GM20431 (cell line): ENCODE measurements around the gene KCND3.

Experiments used
- in situ Hi-C: fragments of 300-500 bp; cut with MseI, MboI; formaldehyde crosslinking; loops from one replicate; pipeline ENCODE4 v1.15.0; 2020; ENCODE audit warnings: low sequenced_read_pairs; ENCODE audit not compliant: unreplicated experiment

The KCND3 gene

DNA sequence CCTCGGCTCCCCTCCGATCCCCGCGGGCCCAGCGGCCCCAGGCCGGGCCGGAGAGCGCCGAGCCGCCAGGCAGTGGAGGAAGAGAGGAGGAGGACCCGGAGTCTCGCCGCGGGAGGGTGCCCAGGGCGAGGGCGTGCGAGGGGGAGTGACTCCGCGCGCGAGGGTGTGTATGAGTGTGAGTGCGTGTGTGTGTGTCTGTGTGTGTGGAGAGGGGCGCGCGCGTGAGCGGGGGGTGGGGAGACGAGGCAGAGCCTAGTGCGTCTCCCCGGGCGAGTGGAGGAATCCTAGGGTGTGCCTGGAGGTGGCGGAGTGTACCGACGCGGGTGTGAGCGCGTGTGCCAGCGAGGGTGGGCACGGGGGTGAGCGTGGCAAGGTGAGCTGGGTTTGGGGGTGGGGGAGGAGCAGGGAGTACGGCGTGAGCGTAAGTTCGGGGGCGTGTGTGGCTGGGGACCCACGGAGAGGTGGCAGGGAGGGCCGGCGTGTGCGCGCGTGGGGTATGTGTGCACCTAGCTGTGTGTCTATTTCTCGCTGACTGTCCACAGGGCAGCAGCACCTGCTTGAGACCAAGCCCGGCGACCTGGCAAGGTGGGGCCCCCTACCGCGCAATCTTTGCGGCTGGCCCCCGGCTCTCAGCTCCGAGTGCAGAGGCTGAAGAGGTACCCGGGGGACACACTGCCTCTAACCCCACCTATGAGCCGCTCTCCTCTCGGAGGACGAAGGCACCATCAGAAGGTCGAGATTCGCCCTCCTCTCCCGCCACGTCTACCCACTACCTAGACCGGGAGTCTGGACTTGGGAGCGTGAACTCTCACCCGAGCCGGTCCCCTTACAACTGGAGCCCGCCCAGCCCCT lies 784 bp upstream of the KCND3 start:
- in situ Hi-C loops = no loop called here

DNA sequence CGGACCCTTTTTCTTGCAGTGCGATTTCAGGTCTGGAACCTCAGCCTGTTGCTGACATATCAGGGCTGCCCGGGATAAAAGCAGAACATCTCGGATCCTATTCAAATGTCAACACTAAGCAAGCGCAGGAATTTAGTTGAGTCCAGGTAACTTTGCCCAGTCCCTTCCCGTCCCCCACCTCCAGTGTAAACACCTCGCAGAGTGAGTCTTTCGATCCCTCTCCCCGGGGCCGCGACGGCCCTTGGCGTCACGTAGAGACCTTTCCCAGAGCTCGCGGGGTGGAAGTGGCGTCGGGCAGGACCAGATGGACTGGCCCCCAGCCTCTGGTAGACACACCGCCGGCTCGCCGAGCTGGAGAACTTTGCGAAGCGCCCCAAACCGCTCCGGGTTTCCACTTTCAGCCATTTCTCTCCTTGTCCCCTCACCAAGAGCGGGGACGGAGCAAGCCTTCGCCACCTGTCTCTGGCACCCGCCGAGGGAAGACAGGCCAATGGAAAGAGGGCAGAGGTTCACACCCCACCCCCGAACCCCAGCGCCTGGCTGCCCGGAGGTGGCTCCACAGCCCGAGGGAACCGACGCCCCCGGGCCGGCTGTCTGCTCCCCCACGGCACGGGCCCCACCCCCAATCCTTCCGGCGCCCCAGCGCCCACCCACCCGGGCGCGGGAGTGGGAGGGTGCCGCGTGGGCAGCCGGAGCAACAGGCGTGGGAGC lies 570 bp downstream of the KCND3 start:
- in situ Hi-C loops = no loop called here

DNA sequence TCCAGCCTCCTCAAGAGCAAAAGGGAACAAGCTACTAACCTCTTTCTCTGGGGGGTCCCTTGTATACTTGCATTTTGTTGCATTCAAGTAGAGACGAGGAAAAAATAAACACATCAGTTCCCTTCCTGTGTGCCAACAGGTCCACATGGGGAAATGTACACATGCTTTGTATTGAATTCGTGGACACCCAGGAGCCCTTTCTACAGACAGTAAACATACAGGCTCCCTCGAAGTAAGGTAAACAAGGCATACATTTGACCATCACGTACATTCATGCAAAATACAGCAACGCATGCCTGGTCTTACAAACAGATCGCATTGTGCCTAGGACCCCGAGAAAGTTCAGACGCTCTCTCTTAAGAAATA lies 1.1 kb downstream of the KCND3 start:
- in situ Hi-C loops = no loop called here

DNA sequence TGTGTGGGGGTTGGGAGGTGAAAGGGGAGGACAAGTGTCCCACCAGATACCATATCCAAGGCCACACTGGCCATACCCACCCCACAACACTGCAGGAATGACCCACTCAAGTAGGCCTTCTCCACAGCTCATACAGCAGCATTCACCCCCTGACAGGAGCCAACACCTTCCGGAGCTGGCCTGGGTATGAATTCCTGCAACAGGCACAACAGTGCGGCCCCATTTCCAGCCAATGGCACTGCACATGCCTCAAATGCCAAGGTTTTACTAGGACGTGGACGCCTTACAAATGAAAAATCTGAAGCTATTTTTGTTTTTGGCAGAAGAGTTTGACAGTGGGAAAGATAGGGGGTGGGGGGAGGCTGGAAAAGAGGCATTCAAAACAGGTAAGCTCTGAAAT lies 2.0 kb downstream of the KCND3 start:
- in situ Hi-C loops = no loop called here

DNA sequence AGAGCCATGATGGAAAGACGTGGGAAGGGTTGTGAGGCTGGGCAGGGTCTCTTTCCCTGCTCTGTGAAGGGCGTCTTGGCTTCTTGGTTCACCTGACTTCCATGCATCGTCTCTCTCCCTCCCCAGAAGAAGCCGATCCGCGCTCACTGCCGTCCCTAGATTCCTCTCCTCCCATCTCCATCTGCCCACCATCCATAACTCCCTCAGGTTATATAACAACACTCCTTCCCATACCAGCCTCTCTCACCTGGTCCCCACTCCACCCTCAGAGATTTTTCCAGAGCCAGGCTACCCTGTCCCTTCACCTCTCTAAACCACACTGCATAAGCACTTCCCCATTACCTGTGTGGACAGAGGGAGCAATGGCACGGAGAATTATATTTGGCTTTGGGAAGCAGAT lies 6.0 kb downstream of the KCND3 start:
- in situ Hi-C loops = no loop called here

DNA sequence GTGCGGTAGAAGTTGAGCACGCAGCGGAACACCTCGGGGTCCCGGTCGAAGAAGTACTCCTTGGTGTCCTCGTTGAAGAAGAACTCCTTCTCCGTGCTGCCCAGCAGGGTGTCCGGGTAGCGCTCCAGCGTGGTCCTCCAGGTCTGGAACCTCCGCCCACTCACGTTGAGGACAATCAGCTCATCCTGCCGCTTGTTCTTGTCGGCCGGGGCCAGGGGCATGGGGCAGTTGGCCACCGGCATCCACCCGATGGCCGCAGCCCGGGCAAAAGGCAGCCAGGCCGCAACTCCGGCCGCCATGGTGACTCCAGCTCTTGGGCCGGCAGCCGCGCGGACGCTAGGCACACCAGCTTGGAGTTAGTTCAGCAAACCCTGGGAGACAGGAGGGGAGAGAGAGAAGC lies 7.0 kb downstream of the KCND3 start:
- in situ Hi-C loops = no loop called here

DNA sequence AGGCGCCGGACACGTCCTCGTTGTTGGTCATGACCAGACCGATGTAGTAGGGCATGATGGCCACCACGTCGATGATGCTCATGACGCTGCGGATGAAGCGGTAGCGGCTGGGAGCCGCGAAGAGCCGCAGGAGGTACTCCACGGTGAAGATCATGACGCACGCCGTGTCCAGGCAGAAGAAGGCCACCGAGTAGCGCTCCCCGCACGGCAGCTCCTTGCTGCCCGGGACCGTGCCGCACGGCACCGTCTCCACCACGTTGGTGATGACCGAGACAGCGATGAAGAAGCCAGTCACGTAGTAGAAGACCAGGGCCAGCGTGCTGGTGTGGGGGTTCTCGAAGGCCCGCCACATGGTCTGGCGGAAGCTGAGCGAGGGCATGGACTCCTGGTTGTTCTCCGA lies 7.6 kb downstream of the KCND3 start:
- in situ Hi-C loops = no loop called here

DNA sequence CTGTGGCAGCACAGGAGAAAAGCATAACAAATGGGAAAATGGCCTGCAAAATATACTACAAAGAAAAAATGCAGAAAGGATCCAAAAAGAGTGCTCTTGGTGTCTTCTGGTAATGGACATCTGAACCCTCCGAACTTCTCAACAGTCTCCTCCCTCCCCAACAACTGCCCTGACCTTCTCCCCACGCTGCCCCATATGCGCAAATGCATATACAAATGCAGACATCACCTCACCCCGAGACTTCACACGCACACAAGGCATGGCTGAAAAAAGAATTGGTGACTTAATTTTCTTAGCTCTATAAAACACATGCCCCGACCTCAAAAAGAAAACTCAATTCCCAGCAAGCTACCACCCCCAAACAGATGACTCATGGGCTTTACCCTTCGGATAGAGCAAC lies 8.4 kb downstream of the KCND3 start:
- in situ Hi-C loops = no loop called here

DNA sequence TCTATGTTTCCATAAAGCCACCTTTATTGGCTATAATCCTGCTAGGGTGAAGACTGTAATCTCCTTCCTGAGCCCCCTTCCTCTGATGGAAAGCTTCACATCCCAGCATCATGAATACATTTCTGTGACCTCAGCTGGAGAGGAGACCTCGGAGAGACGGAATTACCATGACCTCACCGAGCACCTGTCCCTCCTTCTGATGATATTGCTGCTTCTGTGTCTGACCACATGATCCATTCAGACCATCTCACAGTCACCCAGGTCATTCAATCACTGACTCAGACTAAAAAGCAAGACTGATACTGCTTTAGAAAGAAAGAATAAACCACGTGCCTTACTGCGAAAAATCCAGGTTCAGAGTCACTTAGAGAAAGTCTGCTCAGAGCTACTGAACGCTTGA lies 8.8 kb downstream of the KCND3 start:
- in situ Hi-C loops = no loop called here

DNA sequence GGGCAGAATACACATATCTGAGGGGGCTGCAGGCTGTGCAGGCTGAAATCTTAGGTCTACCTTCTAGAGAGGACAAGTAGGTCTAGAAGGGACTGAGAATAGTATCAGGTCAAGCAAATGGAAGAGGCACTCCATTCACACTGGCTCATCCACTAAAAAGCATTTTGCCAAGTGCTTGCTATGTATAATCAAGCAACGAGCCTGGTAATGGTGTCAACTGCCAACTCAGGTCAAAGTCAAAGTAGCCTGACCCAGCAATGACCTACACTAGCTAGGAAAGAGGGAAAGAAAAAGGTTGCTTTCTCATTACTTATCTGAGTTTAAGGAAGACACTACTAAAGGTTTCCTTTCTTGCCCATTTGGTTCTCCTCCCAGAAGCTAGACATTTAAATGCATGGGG lies 10.8 kb downstream of the KCND3 start:
- in situ Hi-C loops = no loop called here

DNA sequence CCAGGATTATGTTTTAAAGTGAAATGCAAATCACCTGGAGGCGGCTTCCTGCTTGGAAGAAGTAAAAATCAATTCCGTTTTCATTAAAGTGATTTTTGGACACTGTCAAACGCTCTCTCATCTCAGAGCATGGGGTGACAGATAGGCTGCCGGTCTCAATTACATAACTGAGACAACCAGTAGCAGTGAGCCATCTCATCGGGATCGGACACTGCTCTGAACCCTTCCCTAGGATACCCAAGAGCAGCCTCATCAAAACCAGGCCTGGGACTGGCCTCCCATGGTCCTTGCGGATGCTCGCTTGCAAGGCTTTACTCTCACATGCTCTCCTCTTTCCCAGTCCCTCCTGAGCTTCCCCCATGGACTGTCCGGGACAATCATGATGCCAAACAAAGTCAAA lies 12.1 kb downstream of the KCND3 start:
- in situ Hi-C loops = no loop called here

DNA sequence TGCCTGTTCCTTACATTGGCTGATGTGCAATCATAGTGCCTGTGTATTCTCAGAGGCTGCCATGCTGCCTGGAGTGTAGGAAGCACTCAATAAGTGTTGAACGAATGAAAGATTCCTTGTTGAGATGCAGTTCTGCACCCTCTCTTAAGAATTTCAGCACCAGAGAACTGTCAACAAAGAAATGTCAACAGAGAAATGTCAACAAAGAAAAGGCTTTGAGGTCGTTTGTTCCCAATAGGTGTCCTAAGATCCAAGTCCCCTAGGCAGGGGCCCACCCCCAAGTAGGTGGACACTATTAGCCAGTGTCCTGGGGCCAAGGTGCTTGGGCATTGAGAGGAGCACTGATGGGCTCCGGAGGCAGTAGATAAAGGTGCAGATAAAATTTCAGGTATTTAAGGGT lies 12.6 kb downstream of the KCND3 start:
- in situ Hi-C loops = no loop called here

DNA sequence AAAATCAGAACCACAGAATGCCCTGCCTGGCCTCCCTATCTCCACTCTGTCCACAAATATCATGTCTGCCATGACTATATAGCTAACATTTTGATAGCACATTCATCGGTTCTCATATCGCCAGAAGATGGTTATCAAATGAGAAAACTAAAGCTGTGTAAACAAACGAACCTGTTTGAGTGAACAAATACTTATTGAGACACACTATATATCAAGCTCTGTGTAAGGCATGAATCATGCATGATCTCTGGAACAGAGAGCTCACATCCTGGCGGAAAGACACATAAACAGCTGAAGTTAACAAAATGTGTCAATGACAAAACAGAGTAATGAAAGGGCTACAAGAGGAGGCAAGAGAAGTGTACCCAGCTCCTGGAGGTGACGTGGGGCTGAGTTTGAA lies 13.1 kb downstream of the KCND3 start:
- in situ Hi-C loops = no loop called here

DNA sequence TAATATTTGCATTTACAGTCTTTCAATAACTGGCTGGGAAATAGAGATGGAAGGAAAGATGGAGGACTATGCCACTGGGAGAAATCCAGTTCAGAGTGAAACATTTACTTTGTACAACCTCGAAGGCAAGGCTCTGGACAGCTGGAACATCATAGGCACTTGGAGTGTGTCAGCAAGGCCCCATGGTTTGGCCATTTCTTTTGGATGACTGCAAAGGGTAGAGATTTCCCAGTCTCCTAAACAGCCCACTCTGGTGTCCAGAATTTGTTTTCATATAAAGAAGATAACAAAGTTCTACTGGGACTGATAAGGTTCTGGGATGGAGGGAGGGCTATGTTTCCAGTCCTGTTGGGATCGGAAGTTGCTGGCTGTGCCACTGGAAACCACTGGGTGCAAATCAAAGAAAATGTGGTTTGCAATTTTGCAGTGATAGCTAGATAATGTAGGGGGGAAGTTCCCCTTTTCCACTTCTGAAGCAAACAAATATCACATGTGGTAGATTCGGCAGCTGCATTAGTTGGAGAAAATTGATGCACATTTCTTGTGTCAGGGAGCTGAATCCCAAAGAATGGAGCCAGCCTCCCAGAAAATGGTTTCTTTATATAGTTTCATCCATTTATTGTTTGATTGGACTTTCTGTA lies 16.2 kb downstream of the KCND3 start:
- in situ Hi-C loops = no loop called here

DNA sequence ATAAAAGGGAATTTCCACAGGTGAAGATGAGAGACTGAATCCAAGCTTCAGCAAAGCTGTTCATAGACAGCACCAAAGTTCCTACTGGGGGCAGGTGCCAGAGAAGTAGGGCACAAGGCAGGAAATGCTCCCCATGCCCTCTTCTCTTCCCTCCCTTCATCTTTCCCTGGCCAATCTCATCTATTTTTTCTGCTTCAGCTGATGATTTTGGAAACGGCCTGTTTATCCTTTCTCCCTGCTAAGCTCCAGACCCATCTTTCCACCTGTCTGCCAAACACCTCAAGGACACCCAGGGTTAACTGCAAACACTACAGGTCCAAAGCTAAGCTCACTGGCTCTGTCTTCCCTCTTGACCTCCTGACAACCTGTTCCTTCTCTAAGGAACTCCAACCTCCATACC lies 18.1 kb downstream of the KCND3 start:
- in situ Hi-C loops = no loop called here

DNA sequence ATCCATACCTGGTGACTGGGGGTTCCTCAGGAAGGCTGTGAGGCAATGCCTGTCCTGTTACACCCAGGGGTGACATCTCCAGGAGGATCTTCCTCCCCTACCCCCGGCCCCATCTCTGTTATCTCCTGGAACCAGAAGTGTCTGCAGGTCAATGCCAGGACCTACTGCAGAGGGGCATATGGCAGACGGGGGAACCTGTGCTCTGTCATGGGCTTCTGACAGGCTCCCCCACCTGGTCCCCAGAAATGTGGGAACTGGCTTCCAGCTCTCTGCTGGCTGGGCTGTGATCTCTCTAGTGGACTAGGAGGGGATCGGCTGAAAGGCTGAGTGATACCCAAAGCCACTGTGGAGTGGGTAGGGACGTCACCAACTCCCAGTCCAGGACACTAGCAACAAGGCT lies 21.0 kb downstream of the KCND3 start:
- in situ Hi-C loops = no loop called here

DNA sequence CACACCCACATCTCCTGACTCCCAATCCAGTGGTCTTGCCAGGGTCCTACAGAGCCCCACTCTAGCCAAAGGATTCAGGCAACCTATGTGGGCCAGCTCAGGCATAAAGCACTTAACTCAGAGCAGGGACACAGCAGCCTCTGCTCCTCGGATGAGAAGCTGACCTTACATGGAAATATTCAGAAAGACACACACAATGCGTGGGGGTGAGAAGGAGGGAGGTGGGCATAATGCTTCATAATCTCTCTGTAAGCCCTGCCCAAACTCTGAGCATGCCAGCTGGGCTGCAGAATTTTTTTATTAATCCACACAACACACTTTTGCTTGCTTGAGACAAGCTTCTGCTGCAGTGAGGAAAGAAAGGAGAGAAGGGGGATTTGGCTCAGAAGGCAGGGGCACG lies 21.6 kb downstream of the KCND3 start:
- in situ Hi-C loops = no loop called here

DNA sequence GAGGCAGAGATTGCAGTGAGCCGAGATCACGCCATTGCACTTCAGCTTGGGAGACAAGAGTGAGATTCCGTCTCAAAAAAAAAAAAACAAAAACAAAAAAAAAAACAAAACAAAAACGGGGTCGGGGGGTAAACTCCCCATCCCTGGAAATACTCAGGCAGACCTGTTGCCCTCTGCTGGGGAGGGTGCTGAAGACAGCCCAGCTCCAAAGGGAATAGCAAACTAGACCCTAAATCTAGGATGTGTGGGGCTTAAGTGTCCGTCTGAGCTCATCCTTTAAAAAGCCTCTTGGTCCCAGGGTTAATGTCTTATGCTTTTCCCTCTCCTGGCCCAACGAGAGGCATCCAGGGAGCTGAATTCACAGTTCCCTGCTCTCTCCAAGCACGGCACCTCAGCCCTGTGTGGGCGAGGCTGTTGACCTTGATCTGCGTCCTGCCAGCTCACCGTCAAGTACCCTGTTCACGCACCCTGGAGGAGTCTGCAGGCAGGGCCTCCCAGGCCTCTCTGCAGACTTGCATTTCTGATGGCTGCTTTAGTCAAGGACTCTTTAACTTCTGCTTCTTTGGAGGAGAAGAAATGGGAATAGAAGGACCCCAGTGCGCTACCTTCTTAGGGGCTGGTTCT lies 22.3 kb downstream of the KCND3 start:
- in situ Hi-C loops = no loop called here

DNA sequence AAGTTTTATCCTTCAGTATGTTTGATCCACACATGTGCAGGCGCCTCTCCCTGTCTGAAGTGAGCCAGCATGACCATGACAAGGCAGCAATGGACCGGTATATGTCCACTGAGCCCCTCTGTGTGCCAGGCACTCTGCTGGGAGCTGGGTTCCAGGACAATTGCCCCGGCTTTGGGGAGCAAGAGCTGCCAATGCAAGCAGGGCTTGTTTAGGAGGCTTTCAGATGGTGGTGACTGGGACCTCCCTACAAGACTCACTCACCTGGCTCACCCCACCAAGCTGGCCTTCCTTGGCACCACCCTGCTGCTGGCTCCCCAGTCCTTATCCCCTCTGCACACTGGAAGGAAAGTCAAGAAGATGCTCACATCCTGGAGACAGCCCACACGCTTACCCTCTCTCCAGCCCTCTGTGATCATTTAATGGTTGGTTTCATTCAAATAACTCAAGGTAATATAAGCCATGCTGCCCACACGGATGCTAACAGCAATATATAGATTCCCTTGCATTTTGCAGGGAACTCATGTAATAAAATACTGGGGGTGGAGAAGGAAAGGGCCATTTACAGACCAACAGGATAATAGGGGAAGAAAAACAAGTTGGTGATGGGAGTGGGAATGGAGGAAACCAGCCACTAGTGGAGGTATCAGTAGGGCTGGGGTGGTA lies 23.6 kb downstream of the KCND3 start:
- in situ Hi-C loops = no loop called here

DNA sequence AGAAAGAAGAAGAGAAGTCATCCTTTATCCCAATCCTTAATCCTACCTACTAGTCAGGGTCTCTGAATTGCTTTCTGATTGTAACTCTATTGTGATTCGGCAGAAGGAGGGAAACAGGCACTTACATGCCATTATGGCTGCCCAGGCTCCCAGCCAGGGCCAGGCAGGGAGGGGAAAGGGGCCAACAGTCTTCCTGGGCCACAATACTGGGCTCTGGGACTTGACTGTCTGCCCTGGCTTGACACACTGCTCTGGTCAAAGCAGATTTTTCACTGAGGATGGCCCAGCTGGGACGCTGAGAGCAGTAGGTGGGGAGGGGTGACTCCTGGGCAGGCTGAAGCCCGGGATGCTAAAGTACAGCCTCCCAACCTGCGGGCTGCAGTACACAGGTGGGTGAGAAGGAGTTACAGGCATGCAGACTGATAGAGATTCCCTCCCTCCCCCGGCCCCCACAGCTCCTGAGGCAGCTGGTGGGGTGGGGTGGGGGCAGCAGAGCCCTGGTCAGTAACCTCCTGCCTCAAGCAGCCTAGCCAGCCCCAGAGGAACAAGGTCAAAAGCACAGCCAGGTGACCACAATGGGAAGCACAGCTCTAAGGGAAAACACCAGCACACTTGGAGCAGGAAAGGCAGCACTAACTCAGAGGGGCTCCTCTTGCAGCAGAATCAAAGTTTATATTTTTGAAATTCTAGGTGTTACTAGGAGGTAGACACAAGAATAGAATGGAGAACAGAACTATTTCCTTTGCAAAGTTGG lies 25.3 kb downstream of the KCND3 start:
- in situ Hi-C loops = no loop called here
